Measurements from ENCODE around the gene FBLIM1.

FBLIM1 gene

GRCh38 chr1:15753776-15754175, 4.8 kb upstream of the FBLIM1 start:
- H3K9ac ChIP-seq (ENCODE audit: low read length), result no peak overlapping the region

GRCh38 chr1:15755021-15755645, 3.5 kb upstream of the FBLIM1 start:
- no peaks in the 10 kb centered on the region for H3K27me3 ChIP-seq (ENCODE audit: control insufficient read depth in 1 of 2, insufficient read depth in 2 of 2, low read length in 2 of 2)
- H3K9me3 ChIP-seq (ENCODE audit: low read length), result no peaks in the 10 kb centered on the region
- peaks cover 10% of the 10 kb centered on the region for H3K4me1 ChIP-seq (ENCODE audit: insufficient read depth, low read length)
- H3K27ac ChIP-seq (ENCODE audit: low read depth, low read length), result no peak overlapping the region
- no peaks in the 10 kb centered on the region for H3K36me3 ChIP-seq (ENCODE audit: insufficient read depth, low read length)
- H3K4me3 ChIP-seq (ENCODE audit: low read depth in 1 of 2, low read length in 2 of 2), result no peak overlapping the region
- H3K9ac ChIP-seq (ENCODE audit: low read length), result no peak overlapping the region

More at GRCh38 chr1:15753776-15754175, 4.8 kb upstream of the FBLIM1 start:
- no peaks in the 10 kb centered on the region for H3K27me3 ChIP-seq (ENCODE audit: control insufficient read depth in 1 of 2, insufficient read depth in 2 of 2, low read length in 2 of 2)
- H3K9me3 ChIP-seq (ENCODE audit: low read length), result no peaks in the 10 kb centered on the region
- no peak overlapping the region for H3K4me3 ChIP-seq (ENCODE audit: low read depth in 1 of 2, low read length in 2 of 2)
- peaks cover 6% of the 10 kb centered on the region for H3K4me1 ChIP-seq (ENCODE audit: insufficient read depth, low read length)
- H3K36me3 ChIP-seq (ENCODE audit: insufficient read depth, low read length), result no peaks in the 10 kb centered on the region
- no peak overlapping the region for H3K27ac ChIP-seq (ENCODE audit: low read depth, low read length)

- no peak overlapping the region for H3K9ac ChIP-seq (ENCODE audit: low read length)
- H3K27ac ChIP-seq (ENCODE audit: low read depth, low read length), result no peak overlapping the region
- H3K4me3 ChIP-seq (ENCODE audit: low read depth in 1 of 2, low read length in 2 of 2), result no peak overlapping the region
- H3K4me1 ChIP-seq (ENCODE audit: insufficient read depth, low read length), result peaks cover 15% of the 10 kb centered on the region
- H3K27me3 ChIP-seq (ENCODE audit: control insufficient read depth in 1 of 2, insufficient read depth in 2 of 2, low read length in 2 of 2), result peaks cover 0 to under 1% of the 10 kb centered on the region in 2 donors
- no peaks in the 10 kb centered on the region for H3K36me3 ChIP-seq (ENCODE audit: insufficient read depth, low read length)
- H3K9me3 ChIP-seq (ENCODE audit: low read length), result no peaks in the 10 kb centered on the region
Measured at GRCh38 chr1:15755646-15756040, 3.0 kb upstream of the FBLIM1 start.

GRCh38 chr1:15756143-15757015, 2.2 kb upstream of the FBLIM1 start:
- Histone ChIP-seq H3K4me3 (ENCODE audit: low read depth in 1 of 2, low read length in 2 of 2) (no peak overlapping the region), H3K4me1 (ENCODE audit: insufficient read depth, low read length) (peaks cover 22% of the 10 kb centered on the region), H3K27me3 (ENCODE audit: control insufficient read depth in 1 of 2, insufficient read depth in 2 of 2, low read length in 2 of 2) (peaks cover 0 to 4% of the 10 kb centered on the region in 2 donors), H3K9me3 (ENCODE audit: low read length) (no peaks in the 10 kb centered on the region), H3K27ac (ENCODE audit: low read depth, low read length) (no peak overlapping the region), H3K36me3 (ENCODE audit: insufficient read depth, low read length) (no peaks in the 10 kb centered on the region), H3K9ac (ENCODE audit: low read length) (no peak overlapping the region)

GRCh38 chr1:15757016-15757543, 1.5 kb upstream of the FBLIM1 start:
- Histone ChIP-seq H3K36me3 (ENCODE audit: insufficient read depth, low read length) (no peaks in the 10 kb centered on the region), H3K27me3 (ENCODE audit: control insufficient read depth in 1 of 2, insufficient read depth in 2 of 2, low read length in 2 of 2) (peaks cover 0 to 4% of the 10 kb centered on the region in 2 donors), H3K9me3 (ENCODE audit: low read length) (no peaks in the 10 kb centered on the region), H3K4me3 (ENCODE audit: low read depth in 1 of 2, low read length in 2 of 2) (no peak overlapping the region), H3K4me1 (ENCODE audit: insufficient read depth, low read length) (peaks cover 27% of the 10 kb centered on the region), H3K9ac (ENCODE audit: low read length) (no peak overlapping the region), H3K27ac (ENCODE audit: low read depth, low read length) (peak overlapping the region; percentile 66)

- Histone ChIP-seq H3K9me3 (ENCODE audit: low read length) (no peaks in the 10 kb centered on the region), H3K4me3 (ENCODE audit: low read depth in 1 of 2, low read length in 2 of 2) (peak overlapping the region in 1 of 2 donors; percentile 50), H3K9ac (ENCODE audit: low read length) (peak overlapping the region; percentile 44), H3K36me3 (ENCODE audit: insufficient read depth, low read length) (no peaks in the 10 kb centered on the region), H3K27ac (ENCODE audit: low read depth, low read length) (peak overlapping the region; percentile 66), H3K4me1 (ENCODE audit: insufficient read depth, low read length) (peaks cover 27% of the 10 kb centered on the region), H3K27me3 (ENCODE audit: control insufficient read depth in 1 of 2, insufficient read depth in 2 of 2, low read length in 2 of 2) (peaks cover 0 to 4% of the 10 kb centered on the region in 2 donors)
Measured at GRCh38 chr1:15757575-15758342, 836 bp upstream of the FBLIM1 start.

- Histone ChIP-seq H3K4me3 (ENCODE audit: low read depth in 1 of 2, low read length in 2 of 2) (peak overlapping the region; percentile 58 to 87), H3K36me3 (ENCODE audit: insufficient read depth, low read length) (no peaks in the 10 kb centered on the region), H3K9ac (ENCODE audit: low read length) (peak overlapping the region; percentile 57), H3K4me1 (ENCODE audit: insufficient read depth, low read length) (peaks cover 27% of the 10 kb centered on the region), H3K9me3 (ENCODE audit: low read length) (no peaks in the 10 kb centered on the region), H3K27ac (ENCODE audit: low read depth, low read length) (peak overlapping the region; percentile 73), H3K27me3 (ENCODE audit: control insufficient read depth in 1 of 2, insufficient read depth in 2 of 2, low read length in 2 of 2) (peaks cover 0 to 4% of the 10 kb centered on the region in 2 donors)
Measured at GRCh38 chr1:15758953-15759661, 512 bp downstream of the FBLIM1 start.

- H3K27ac ChIP-seq (ENCODE audit: low read depth, low read length), result peak overlapping the region; percentile 63
Measured at GRCh38 chr1:15760520-15761211, 2.1 kb downstream of the FBLIM1 start.

GRCh38 chr1:15761366-15762128, 3.0 kb downstream of the FBLIM1 start:
- H3K36me3 ChIP-seq (ENCODE audit: insufficient read depth, low read length), result peaks cover 7% of the 10 kb centered on the region
- H3K27ac ChIP-seq (ENCODE audit: low read depth, low read length), result peak overlapping the region; percentile 63
- H3K9me3 ChIP-seq (ENCODE audit: low read length), result no peaks in the 10 kb centered on the region
- H3K9ac ChIP-seq (ENCODE audit: low read length), result peak overlapping the region; percentile 53
- peaks cover 0 to 4% of the 10 kb centered on the region in 2 donors for H3K27me3 ChIP-seq (ENCODE audit: control insufficient read depth in 1 of 2, insufficient read depth in 2 of 2, low read length in 2 of 2)
- peaks cover 27% of the 10 kb centered on the region for H3K4me1 ChIP-seq (ENCODE audit: insufficient read depth, low read length)
- H3K4me3 ChIP-seq (ENCODE audit: low read depth in 1 of 2, low read length in 2 of 2), result peak overlapping the region in 1 of 2 donors; percentile 55

More at GRCh38 chr1:15760520-15761211, 2.1 kb downstream of the FBLIM1 start:
- Histone ChIP-seq H3K9ac (ENCODE audit: low read length) (peak overlapping the region; percentile 53), H3K27me3 (ENCODE audit: control insufficient read depth in 1 of 2, insufficient read depth in 2 of 2, low read length in 2 of 2) (peaks cover 0 to 4% of the 10 kb centered on the region in 2 donors), H3K4me1 (ENCODE audit: insufficient read depth, low read length) (peaks cover 27% of the 10 kb centered on the region), H3K9me3 (ENCODE audit: low read length) (no peaks in the 10 kb centered on the region), H3K4me3 (ENCODE audit: low read depth in 1 of 2, low read length in 2 of 2) (peak overlapping the region; percentile 2 to 55), H3K36me3 (ENCODE audit: insufficient read depth, low read length) (peaks cover 7% of the 10 kb centered on the region)

- H3K9me3 ChIP-seq (ENCODE audit: low read length), result no peaks in the 10 kb centered on the region
- H3K36me3 ChIP-seq (ENCODE audit: insufficient read depth, low read length), result peaks cover 7% of the 10 kb centered on the region
- H3K9ac ChIP-seq (ENCODE audit: low read length), result no peak overlapping the region
- no peak overlapping the region for H3K4me3 ChIP-seq (ENCODE audit: low read depth in 1 of 2, low read length in 2 of 2)
- no peak overlapping the region for H3K27ac ChIP-seq (ENCODE audit: low read depth, low read length)
- H3K27me3 ChIP-seq (ENCODE audit: control insufficient read depth in 1 of 2, insufficient read depth in 2 of 2, low read length in 2 of 2), result peaks cover 0 to 4% of the 10 kb centered on the region in 2 donors
- H3K4me1 ChIP-seq (ENCODE audit: insufficient read depth, low read length), result peaks cover 27% of the 10 kb centered on the region
Measured at GRCh38 chr1:15762546-15762945, 4.0 kb downstream of the FBLIM1 start.

Data from muscle layer of colon (tissue), 2 donors.